CD4-positive, alpha-beta T cell treated with Interleukin-15 for 1 hour (primary cell): Measurements from ENCODE around the gene SLC6A13.
"Not testable (repeated sequence)": the region's sequence is repeated elsewhere in the genome, so short reads cannot be mapped to it uniquely, and the experiment has no call there.

Source experiments
- DNase-seq: peaks from one replicate; pipeline ENCODE4 v3.0.0-alpha.2; 2020

Gene SLC6A13

DNA sequence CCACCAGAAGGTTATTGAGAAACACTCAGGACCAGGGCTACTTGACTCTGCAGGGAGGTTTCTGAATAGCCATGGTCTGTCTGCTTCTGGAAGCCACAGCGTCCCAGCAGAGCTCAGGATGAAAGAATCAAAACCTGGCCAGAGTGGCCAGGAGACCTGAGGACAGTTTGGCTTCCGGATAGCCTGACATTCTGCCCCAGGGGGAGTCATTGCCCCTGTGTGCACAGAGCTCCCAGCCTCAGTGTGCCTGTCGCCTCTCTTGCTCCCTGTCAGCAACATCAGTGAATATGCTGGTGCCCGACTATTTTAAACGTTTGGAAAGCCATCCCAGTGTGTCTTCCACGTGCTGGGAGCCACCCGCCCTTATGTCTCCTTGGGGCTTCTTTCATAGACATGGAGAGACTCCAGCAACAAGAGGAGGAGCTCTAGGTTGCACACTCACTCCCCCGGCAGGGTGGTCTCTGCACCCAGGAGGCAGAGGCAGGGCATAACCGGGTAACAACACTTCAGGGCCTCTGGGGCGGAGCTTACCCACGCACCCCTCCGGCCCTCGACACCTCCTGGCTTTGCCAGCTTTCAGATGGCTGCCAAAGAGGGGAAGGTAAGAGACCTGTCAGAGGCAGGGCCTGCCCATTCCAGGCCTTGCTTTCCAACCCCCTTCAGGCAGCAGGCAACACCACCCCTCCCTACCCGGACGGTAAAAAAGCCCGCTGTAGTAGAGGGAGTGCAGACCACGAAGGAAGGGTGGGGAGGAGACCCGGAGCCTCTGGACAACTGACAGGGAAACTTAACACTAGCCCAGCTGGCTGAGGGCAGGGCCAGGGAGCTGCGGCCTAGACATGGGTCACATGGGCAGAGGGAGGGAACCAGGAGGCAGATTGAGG, 29.7 kb downstream of the SLC6A13 start:
- no peak for DNase-seq

- DNase-seq, result no peak
Observed at GRCh38 chr12:230925-231671, 31.5 kb downstream of the SLC6A13 start.

- DNase-seq, result no peak
Observed at GRCh38 chr12:229441-230191, 33.0 kb downstream of the SLC6A13 start.

- no peak for DNase-seq
Observed at GRCh38 chr12:228846-229200, 33.8 kb downstream of the SLC6A13 start.

DNA sequence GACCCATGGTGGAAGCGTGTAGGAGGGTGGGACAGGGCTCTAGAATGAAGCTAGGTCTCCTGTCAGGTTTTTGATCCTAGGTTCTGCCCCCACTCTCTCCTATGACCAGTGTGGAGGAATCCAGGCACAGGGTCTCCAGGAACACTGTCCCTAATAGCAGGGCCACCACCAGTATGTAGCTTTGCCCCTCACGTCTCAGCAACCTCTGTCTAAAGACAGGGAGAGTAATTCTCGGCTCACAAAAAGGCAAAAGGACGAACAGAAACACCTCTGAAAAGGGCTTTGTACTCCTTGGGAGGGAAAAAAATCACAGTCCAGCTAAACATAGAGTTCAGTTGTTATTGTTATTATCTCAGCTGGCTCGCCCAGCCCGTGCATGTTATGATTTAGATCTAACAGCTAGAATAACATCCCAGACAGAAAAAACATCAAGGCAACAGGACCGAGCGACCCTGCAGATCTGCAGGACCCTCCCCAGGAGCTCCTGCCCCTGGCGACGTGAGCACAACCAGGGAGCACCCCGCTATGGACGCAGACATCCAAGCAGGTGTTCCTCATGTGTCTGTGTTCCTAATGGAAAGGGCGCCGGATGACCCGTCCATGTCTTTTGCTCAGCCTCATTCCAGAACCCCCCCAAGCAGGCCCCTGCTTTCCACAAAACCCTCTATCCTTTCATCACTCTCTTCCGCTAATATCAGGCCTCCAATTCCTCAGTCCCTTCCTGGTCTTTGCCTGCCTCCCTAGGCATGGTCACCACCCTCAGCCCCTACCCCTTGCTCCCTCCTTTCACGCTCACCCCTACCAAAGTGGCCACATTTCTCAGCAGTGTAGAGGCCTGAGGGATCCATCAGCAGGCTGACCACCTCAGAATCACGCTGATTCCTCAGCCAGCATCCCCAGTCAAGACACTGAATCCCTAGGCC, 34.5 kb downstream of the SLC6A13 start:
- DNase-seq, result no peak

DNA sequence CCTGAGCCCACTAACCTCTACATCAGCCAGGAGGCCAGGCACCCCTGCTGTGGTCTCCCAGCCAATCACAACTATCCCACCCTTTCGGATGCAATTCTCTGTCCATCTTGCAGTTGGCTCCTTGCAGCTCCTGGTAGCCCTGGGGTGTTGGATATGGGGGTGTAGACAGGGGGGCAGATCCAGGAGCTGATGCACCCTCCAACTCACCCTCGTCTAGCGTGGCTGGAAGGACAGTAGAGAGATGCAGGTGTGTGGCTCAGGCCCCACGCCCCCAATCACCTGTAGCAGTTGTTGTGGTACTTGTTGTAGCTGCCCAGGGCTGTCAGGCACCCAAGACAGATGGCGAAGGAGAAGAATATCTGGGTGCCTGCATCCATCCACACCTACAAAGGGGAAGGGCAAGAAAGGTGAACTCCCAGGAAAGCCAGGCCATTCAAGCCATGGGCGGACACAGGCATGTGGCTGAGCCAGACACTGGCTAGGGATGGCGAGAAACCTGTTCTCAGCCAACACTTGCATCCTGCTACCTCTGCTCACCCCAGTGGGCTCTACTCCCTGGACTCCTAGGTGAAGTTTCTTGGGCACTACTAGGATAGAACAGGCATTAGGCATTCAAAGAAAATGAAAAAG, 35.2 kb downstream of the SLC6A13 start:
- DNase-seq, result no peak

DNA sequence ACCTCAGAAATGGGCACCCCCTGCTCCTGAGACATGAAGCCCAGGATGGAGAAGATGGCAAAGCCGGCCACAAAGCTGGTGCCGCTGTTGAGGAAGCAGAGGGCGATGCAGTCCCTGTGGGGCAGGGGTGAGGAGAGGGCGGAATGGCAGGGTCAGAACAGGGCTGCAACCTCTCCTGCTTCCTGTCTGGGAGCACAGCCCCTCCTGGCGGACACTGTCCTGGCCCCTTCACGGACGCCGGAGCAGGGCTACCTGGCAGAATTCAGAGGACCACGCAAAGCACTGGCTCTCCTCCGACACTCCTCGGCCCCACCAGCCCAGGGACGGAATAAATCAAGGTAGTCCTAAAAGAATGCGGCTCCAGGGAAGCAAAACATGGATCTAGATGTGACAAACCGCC, 36.2 kb downstream of the SLC6A13 start:
- no peak for DNase-seq

- no peak for DNase-seq
Observed at GRCh38 chr12:225012-225411, 37.6 kb downstream of the SLC6A13 start.

DNA sequence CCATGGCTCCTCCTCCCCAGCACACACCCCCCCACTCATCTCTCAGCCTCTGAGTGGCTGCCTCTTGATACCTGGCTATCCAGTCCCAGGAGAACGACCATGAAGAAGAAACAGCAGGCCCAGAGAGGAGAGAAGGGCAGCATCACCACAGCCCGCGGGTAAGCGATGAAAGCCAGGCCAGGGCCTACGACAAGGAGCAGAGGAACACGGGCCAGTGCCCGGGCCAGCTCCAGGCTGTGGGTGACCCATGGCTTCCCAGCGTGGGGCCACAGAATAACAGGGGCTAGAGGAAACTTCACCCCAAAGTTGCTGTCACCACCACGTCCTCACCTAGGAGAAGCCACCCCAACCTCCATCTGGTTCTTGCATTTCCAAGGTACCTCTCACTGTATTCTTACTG, 38.3 kb downstream of the SLC6A13 start:
- no peak for DNase-seq

- no peak for DNase-seq
Observed at GRCh38 chr12:223841-224240, 38.8 kb downstream of the SLC6A13 start.

DNA sequence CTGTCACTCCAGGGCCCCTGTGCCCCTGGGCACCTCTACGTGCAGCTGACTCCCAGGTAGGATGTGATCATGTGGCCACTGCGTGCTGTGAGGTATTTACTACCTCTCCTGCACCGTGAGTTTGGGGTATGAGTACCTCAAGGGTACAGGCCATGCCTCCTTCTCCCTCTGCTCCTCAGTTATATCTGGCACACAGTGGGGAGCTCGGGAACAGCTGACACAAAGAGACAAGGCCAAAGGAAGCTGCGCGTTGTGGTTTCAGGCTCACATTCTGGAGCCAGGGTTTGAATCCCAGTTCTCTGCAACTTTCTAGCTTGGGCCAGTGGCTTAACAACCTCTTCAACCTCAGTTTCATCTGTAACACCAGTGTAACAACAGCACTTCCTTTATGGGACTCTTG, 40.9 kb downstream of the SLC6A13 start:
- no peak for DNase-seq

- no peak for DNase-seq
Observed at GRCh38 chr12:220946-221550, 41.6 kb downstream of the SLC6A13 start.

DNA sequence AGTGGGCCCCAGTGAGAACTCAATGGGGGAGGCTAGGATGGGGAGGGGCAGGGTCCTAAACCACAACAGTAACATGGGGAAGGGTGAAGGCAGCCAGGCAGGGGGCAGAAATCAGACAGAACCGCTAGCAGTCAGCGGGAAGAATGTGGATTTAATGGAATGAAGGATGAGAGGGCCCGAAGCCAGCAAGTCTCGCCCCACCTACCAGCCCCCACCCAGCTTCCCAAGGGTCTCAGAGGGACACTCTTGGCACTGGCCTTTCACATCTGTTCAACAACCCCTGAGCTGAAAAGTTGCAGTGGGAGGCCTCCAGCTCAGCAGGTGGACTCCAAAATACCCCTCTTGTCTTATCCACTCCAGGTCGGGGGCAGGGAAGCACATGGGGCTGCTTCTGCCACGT, 42.1 kb downstream of the SLC6A13 start:
- no peak for DNase-seq

GRCh38 chr12:219891-220352, 42.7 kb downstream of the SLC6A13 start:
- DNase-seq, result peak; percentile 68

GRCh38 chr12:218728-219590, 43.7 kb downstream of the SLC6A13 start:
- no peak for DNase-seq

DNA sequence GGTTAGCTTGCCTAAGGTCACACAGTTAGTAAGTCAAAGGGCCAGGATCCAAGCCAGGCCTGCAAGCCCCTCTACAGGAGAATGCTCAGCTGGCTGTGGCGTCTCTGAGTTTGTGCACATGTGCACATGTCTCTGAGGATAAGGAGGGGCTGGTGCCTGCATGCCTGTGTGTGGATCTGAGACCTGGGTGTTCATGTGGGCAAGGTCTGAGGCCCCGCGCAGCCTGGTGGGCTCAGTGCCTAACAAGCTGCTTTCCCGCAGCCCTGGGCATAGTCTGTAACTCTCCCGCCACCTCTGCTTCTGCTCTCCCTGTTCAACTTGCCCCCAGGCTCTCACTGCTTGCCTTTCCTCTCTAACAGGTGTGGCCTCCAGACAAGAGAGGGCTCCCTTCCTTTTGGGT, 44.4 kb downstream of the SLC6A13 start:
- no peak for DNase-seq

DNA sequence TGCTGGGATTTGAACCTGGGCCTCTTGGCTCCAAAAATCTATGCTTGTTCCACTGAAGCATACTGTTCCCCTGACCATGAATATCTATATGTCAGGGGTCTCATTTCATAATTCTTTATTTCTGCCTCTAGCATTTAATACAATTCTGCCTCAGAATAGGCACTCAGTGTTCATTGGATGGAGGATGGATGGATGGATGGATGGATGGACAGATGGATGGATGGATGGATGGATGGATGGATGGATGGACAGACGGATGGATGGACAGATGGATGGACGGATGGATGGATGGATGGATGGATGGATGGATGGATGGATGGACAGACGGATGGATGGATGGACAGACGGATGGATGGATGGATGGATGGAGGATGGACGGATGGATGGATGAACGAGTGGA, 45.6 kb downstream of the SLC6A13 start:
- DNase-seq, result not testable (repeated sequence)

GRCh38 chr12:215116-215515, 47.5 kb downstream of the SLC6A13 start:
- DNase-seq, result no peak

DNA sequence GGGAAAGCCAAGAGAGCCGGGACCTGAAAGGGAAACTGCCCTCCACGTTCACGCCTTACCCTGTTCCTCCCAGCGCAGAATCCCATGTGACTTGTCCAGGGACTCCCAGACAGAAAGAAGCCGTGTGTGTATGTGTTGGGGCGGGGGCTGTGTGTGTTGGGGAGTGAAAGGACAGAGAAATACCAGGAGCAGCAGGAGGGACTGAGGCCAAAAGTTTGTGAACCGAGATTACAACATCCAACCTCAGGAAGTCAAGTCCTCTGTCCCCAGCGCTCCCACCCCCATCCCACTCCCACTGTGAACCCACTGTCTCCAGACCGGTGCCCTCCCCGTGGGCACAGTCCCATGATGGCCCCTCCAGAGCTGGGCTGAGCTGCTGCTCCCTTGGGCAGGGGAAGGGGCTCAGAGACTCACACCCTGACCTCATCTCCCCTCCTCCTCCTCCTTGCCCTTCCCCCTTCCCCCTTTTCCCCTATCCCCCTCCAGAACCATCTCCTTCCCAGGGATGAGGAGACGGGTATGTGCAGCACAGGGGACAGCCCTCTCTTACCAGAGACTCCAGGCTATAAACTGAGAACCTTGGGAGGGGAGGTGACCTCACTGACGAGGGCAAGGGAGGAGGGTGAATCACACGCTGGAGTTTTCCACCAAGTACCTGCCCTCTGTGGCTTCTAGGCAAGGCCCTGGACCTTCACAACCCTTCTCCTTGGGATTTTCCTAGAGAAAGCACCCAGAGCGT, 48.5 kb downstream of the SLC6A13 start, which contains the start of gene SLC6A12:
TSS of gene SLC6A12 (minus strand) at position 155 of the 739 bp plus-strand sequence. CDS start 4,171 bp downstream, outside the sequence.
- DNase-seq, result no peak
